Activated naive CD4-positive, alpha-beta T cell treated with anti-CD3 and anti-CD28 coated beads for 36 hours (primary cell): ENCODE data around the gene RYR2. TPM values are rescaled to one million over a fixed set of nuclear protein-coding genes. Genes with fewer than 3 reads are reported as not detected.

Experiments used
- CTCF ChIA-PET: fragments of 350-600 bp; sonication (Branson Sonifier 250); formaldehyde crosslinking; loops from one replicate; lab custom pipeline; 2021; ENCODE audit warnings: antibody characterized with exemption; lab: Charles Lee
- DNase-seq: peaks from one replicate; pipeline ENCODE4 v3.0.0-alpha.2; 2020
- H3K27ac Mint-ChIP-seq: one replicate; pipeline ENCODE4 v1.8.0; 2021; ENCODE audit warnings: mild to moderate bottlenecking, mixed read lengths
- H3K27me3 Mint-ChIP-seq: one replicate; pipeline ENCODE4 v1.8.0; 2021; ENCODE audit warnings: low read depth, mixed read lengths
- H3K36me3 Mint-ChIP-seq: one replicate; pipeline ENCODE4 v1.8.0; 2021; ENCODE audit warnings: low read depth, mixed read lengths
- H3K4me1 Mint-ChIP-seq: one replicate; pipeline ENCODE4 v1.8.0; 2021; ENCODE audit warnings: low read depth, mixed read lengths
- H3K4me3 Mint-ChIP-seq: one replicate; pipeline ENCODE4 v1.8.0; 2021; ENCODE audit warnings: mild to moderate bottlenecking, moderate library complexity, mixed read lengths
- H3K9me3 Mint-ChIP-seq: one replicate; pipeline ENCODE4 v1.8.0; 2021; ENCODE audit warnings: mixed read lengths
- intact Hi-C: fragments of 100-400 bp; cut with micrococcal nuclease; formaldehyde crosslinking; loops from one replicate; pipeline ENCODE4 v1.15.1; 2023
- total RNA-seq, 2 experiments: library from RNA; stranded (reverse); gene quantifications; one replicate each; pipeline ENCODE4 v1.2.3, GENCODE V29; 2021

Gene RYR2
- total RNA-seq, 2 experiments from 2014 or later = not detected

DNA sequence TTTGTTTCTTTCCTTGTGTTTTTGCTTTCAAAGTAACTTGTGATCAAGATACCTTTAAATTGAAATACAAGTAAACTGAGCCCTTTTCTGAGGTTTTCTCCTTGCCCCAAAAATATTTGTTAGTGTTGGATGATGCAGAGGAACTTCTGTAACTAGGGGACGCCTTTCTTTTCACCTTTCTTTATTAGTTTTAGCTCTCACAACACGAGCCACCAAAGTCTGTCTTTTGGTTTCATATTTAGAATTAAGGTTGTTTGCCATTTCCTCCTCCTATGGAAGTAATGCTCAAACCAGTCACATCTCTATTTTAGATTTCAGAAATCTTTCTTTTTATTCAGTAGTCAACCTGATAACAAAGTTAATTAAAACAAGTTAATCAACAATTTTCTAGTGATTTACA lies 727.9 kb downstream of the RYR2 start:
- DNase-seq = no peak
- no peak overlapping the region for H3K4me3 Mint-ChIP-seq
- CTCF ChIA-PET = no interaction called here
- H3K27ac Mint-ChIP-seq = no peak overlapping the region
- no peaks in the 10 kb centered on the region for H3K27me3 Mint-ChIP-seq
- H3K9me3 Mint-ChIP-seq = peaks cover 1% of the 10 kb centered on the region
- no peaks in the 10 kb centered on the region for H3K36me3 Mint-ChIP-seq
- intact Hi-C loops = no loop called here
- no peaks in the 10 kb centered on the region for H3K4me1 Mint-ChIP-seq

GRCh38 chr1:237772009-237772408 lies 730.0 kb downstream of the RYR2 start:
- Mint-ChIP-seq H3K9me3 (peaks cover 1% of the 10 kb centered on the region), H3K4me1 (no peaks in the 10 kb centered on the region), H3K27ac (no peak overlapping the region), H3K36me3 (no peaks in the 10 kb centered on the region), H3K4me3 (no peak overlapping the region), H3K27me3 (no peaks in the 10 kb centered on the region)
- no peak for DNase-seq
- CTCF ChIA-PET = no interaction called here
- intact Hi-C loops = no loop called here

DNA sequence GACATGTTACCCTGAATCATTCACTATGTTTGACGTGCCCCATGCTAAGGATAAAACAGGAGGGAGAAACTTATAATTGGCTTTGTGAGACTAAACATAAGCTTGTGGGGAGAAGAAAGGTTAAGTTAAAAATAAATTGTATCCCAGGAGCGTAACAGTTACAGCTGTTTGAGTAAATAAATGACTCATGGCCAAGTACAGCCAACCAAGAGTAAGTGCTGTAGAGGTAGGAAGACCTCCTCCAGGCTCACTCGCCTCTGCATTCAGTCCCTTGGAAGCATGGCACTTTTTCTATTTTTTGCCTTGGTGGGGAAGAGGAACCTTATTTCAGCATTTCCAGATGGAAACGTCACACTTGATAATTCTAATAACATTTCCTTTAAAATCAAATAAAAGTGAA lies 732.3 kb downstream of the RYR2 start:
- H3K9me3 Mint-ChIP-seq = peaks cover 1% of the 10 kb centered on the region
- H3K36me3 Mint-ChIP-seq = no peaks in the 10 kb centered on the region
- H3K27ac Mint-ChIP-seq = no peak overlapping the region
- no peak for DNase-seq
- H3K4me1 Mint-ChIP-seq = no peaks in the 10 kb centered on the region
- no peak overlapping the region for H3K4me3 Mint-ChIP-seq
- H3K27me3 Mint-ChIP-seq = no peaks in the 10 kb centered on the region
- intact Hi-C loops = no loop called here
- CTCF ChIA-PET = no interaction called here

GRCh38 chr1:237779356-237779755 lies 737.4 kb downstream of the RYR2 start:
- Mint-ChIP-seq H3K4me3 (no peak overlapping the region), H3K9me3 (no peaks in the 10 kb centered on the region), H3K36me3 (no peaks in the 10 kb centered on the region), H3K27me3 (no peaks in the 10 kb centered on the region), H3K4me1 (no peaks in the 10 kb centered on the region), H3K27ac (no peak overlapping the region)
- intact Hi-C loops = no loop called here
- DNase-seq = no peak
- CTCF ChIA-PET = no interaction called here

- no peaks in the 10 kb centered on the region for H3K9me3 Mint-ChIP-seq
- no peak overlapping the region for H3K27ac Mint-ChIP-seq
- CTCF ChIA-PET = no interaction called here
- intact Hi-C loops = no loop called here
- DNase-seq = no peak
- H3K27me3 Mint-ChIP-seq = no peaks in the 10 kb centered on the region
- H3K36me3 Mint-ChIP-seq = no peaks in the 10 kb centered on the region
- no peak overlapping the region for H3K4me3 Mint-ChIP-seq
- H3K4me1 Mint-ChIP-seq = no peaks in the 10 kb centered on the region
These were observed 744.2 kb downstream of the RYR2 start for GRCh38 chr1:237786066-237786719.

- CTCF ChIA-PET = no interaction called here
- Mint-ChIP-seq H3K36me3 (no peaks in the 10 kb centered on the region), H3K9me3 (no peaks in the 10 kb centered on the region), H3K27me3 (no peaks in the 10 kb centered on the region), H3K4me3 (no peak overlapping the region), H3K4me1 (no peaks in the 10 kb centered on the region), H3K27ac (no peak overlapping the region)
- intact Hi-C loops = no loop called here
- no peak for DNase-seq
These were observed 746.1 kb downstream of the RYR2 start for GRCh38 chr1:237788069-237788468.

DNA sequence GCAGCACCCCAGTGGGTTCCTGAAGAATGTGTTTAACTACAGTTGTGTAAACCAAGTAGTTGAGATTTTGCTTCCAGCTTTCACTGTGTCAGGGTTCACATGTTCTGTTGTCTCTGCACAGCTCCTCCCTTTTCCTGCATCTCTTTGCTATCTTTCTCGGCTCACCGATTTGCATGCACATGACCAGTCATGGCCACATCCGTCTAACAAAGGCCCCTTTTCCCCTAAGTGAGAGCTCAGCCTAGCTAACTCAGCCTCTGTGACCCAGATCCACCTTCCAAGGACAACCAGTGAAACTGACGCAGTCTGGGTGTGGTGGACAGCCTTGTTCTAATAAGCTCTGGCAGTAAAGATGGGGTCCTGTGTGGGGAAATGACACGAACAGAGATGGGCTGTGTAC lies 747.6 kb downstream of the RYR2 start:
- intact Hi-C loops = no loop called here

GRCh38 chr1:237791592-237791991 lies 749.6 kb downstream of the RYR2 start:
- DNase-seq = no peak
- no peaks in the 10 kb centered on the region for H3K36me3 Mint-ChIP-seq
- H3K9me3 Mint-ChIP-seq = no peaks in the 10 kb centered on the region
- H3K27ac Mint-ChIP-seq = no peak overlapping the region
- CTCF ChIA-PET = no interaction called here
- no peaks in the 10 kb centered on the region for H3K4me1 Mint-ChIP-seq
- no peaks in the 10 kb centered on the region for H3K27me3 Mint-ChIP-seq
- H3K4me3 Mint-ChIP-seq = no peak overlapping the region
- intact Hi-C loops = no loop called here

More for the DNA sequence above, 747.6 kb downstream of the RYR2 start:
- no peaks in the 10 kb centered on the region for H3K4me1 Mint-ChIP-seq
- no peaks in the 10 kb centered on the region for H3K36me3 Mint-ChIP-seq
- CTCF ChIA-PET = no interaction called here
- H3K27ac Mint-ChIP-seq = no peak overlapping the region
- no peaks in the 10 kb centered on the region for H3K27me3 Mint-ChIP-seq
- no peak for DNase-seq
- no peak overlapping the region for H3K4me3 Mint-ChIP-seq
- H3K9me3 Mint-ChIP-seq = no peaks in the 10 kb centered on the region

- no peaks in the 10 kb centered on the region for H3K36me3 Mint-ChIP-seq
- H3K27ac Mint-ChIP-seq = no peak overlapping the region
- H3K4me3 Mint-ChIP-seq = no peak overlapping the region
- H3K27me3 Mint-ChIP-seq = peaks cover 2% of the 10 kb centered on the region
- no peaks in the 10 kb centered on the region for H3K9me3 Mint-ChIP-seq
- intact Hi-C loops = no loop called here
- no peaks in the 10 kb centered on the region for H3K4me1 Mint-ChIP-seq
- DNase-seq = no peak
- CTCF ChIA-PET = no interaction called here
These were observed 750.2 kb downstream of the RYR2 start for GRCh38 chr1:237792149-237792548.

- Mint-ChIP-seq H3K27ac (no peak overlapping the region), H3K36me3 (no peaks in the 10 kb centered on the region), H3K4me3 (no peak overlapping the region), H3K9me3 (no peaks in the 10 kb centered on the region), H3K4me1 (no peaks in the 10 kb centered on the region), H3K27me3 (peaks cover 3% of the 10 kb centered on the region)
- intact Hi-C loops = no loop called here
- DNase-seq = no peak
- CTCF ChIA-PET = no interaction called here
These were observed 750.7 kb downstream of the RYR2 start for GRCh38 chr1:237792726-237793125.

DNA sequence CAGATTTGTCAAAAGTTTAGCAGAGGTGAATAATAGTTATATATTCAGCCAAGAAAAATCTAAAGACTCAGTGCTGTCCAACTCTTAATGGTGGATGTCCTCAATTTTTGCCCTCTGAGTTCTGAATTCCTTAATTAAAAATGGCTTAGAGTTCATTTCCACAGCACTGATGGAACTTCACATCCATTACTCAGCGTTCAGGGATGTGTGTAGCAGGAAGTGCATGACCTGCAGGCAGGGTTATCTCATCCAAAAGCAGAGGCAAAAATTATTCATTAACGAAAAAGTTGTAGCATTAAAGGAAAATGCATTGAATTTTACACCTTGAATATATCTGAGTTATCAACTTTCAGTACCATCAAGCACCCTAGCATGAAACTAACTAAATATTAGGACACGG lies 752.1 kb downstream of the RYR2 start:
- peaks cover 3% of the 10 kb centered on the region for H3K27me3 Mint-ChIP-seq
- CTCF ChIA-PET = no interaction called here
- no peaks in the 10 kb centered on the region for H3K36me3 Mint-ChIP-seq
- H3K4me1 Mint-ChIP-seq = no peaks in the 10 kb centered on the region
- no peak overlapping the region for H3K4me3 Mint-ChIP-seq
- intact Hi-C loops = no loop called here
- H3K9me3 Mint-ChIP-seq = no peaks in the 10 kb centered on the region
- H3K27ac Mint-ChIP-seq = no peak overlapping the region
- no peak for DNase-seq

DNA sequence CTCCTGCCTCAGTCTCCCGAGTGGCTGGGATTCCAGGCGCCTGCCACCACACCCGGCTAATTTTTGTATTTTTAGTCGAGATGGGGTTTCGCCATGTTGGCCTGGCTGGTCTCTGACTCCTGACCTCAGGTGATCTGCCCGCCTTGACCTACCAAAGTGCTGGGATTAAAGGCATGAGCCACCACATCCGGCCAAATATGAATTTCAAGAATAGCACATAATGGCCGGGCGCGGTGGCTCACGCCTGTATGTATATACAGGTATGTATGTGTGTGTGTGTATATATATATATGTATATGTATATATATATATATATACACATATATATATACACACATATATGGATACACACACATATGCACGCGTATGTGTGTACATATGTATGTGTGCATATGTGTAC lies 753.6 kb downstream of the RYR2 start:
- CTCF ChIA-PET = interaction anchor here (0.7 kb wide), 1 partner anchor 12 kb away, joined by 4 read pairs; no protein-coding TSS in a partner anchor
- intact Hi-C loops = no loop called here
- no peak for DNase-seq
- Mint-ChIP-seq H3K36me3 (no peaks in the 10 kb centered on the region), H3K4me1 (no peaks in the 10 kb centered on the region), H3K9me3 (no peaks in the 10 kb centered on the region), H3K27ac (no peak overlapping the region), H3K27me3 (peaks cover 3% of the 10 kb centered on the region), H3K4me3 (no peak overlapping the region)

DNA sequence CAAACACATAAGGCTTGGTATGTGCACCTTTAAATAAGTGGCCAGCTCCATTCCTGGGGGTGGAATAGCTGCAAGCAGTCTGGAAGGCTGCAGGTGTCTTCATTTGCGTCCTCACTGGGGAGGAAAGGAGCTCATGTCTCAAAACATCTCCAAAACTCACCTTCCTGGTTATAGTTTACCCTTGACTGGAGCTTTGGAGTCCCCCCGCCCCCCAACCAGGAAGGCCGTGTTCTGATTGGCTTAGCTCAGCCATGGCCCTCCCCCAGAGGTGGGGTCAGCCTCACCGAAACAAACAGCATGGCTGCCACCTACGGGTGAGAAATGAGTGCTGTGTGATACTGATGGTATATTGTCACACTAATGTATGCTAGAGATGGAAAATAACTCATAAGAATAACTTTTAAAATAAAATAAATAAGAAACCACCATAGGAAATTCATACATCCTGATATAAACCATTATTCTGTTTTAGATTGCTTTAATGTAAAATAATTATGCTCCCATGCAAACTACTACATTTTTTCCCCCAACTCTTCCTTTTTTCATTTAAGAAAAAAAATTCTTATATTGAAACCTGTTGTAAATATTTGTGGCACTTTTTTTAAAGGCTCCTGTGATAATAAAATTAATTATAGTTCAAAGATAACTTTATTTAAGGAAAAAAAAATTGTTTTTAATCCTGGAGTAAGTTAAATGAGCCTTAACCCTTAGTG lies 757.9 kb downstream of the RYR2 start:
- peak; percentile 42 for DNase-seq
- Mint-ChIP-seq H3K36me3 (no peaks in the 10 kb centered on the region), H3K9me3 (no peaks in the 10 kb centered on the region), H3K4me1 (no peaks in the 10 kb centered on the region), H3K27me3 (peaks cover 3% of the 10 kb centered on the region), H3K27ac (no peak overlapping the region), H3K4me3 (no peak overlapping the region)
- intact Hi-C loops = loop anchor here (10.0 kb wide), 1 partner anchor 345 kb away; no protein-coding TSS in a partner anchor
- CTCF ChIA-PET = interaction anchor here (0.8 kb wide), 1 partner anchor 8 kb away, joined by 3 read pairs; no protein-coding TSS in a partner anchor
